Esophagus (tissue), 2 donors: ENCODE results near the gene AKT3. TPM values are rescaled to one million over a fixed set of nuclear protein-coding genes. Genes with fewer than 3 reads are reported as not detected.
"Not testable (repeated sequence)": the region's sequence is repeated elsewhere in the genome, so short reads cannot be mapped to it uniquely, and the experiment has no call there.

Source experiments
- H3K27ac ChIP-seq, 2 donors: one replicate each; pipeline ENCODE4 v1.5.1; 2013; ENCODE audit warnings: low read depth in 2 of 2, mild to moderate bottlenecking in 2 of 2, inconsistent platforms in 1 of 2, low read length in 1 of 2, moderate library complexity in 1 of 2
- H3K27me3 ChIP-seq, 2 donors: one replicate each; pipeline ENCODE4 v1.6.1; 2013; ENCODE audit warnings: low read length in 2 of 2, control low read depth in 1 of 2, mild to moderate bottlenecking in 1 of 2; ENCODE audit not compliant: insufficient read depth in 2 of 2, control insufficient read depth in 1 of 2
- H3K36me3 ChIP-seq, 2 donors: one replicate each; pipeline ENCODE4 v1.6.1; 2013; ENCODE audit warnings: low read length in 1 of 2; ENCODE audit not compliant: control insufficient read depth in 2 of 2, insufficient read depth in 2 of 2
- H3K4me1 ChIP-seq, 2 donors: one replicate each; pipeline ENCODE4 v1.6.1; 2013; ENCODE audit warnings: low read length in 1 of 2; ENCODE audit not compliant: control insufficient read depth in 2 of 2, insufficient read depth in 2 of 2
- H3K4me3 ChIP-seq, 2 donors: one replicate each; pipeline ENCODE4 v1.5.1; 2013; ENCODE audit warnings: low read length in 2 of 2, mild to moderate bottlenecking in 2 of 2, low read depth in 1 of 2, moderate library complexity in 1 of 2
- H3K9me3 ChIP-seq, 2 donors: one replicate each; pipeline ENCODE4 v1.6.1; 2013; ENCODE audit warnings: mild to moderate bottlenecking in 2 of 2, low read depth in 1 of 2, low read length in 1 of 2, moderate library complexity in 1 of 2; ENCODE audit not compliant: control insufficient read depth in 2 of 2, insufficient read depth in 1 of 2
- WGBS, 2 donors: extraction: QIAGEN DNeasy Blood & Tissue Kit; methylation state at CpG; one replicate each; pipeline ENCODE4 v1.1.7; 2013; 5-methylcytosine and 5-hydroxymethylcytosine counted together
- polyA plus RNA-seq, 2 donors: library from polyadenylated mRNA; stranded (reverse); fragments of 200-250 nt; gene quantifications; one replicate each; pipeline ENCODE4 v1.2.3, GENCODE V29; 2013
- donor health status: healthy with polysubstance abuse.
- donor health status: Bipolar disorder and iron deficiency.

The AKT3 gene
- polyA plus RNA-seq = 1 to 10 TPM; 2.1 to 4.4 TPM

- WGBS, 2 donors = 1% methylated on average over 24 of the region's 32 CpGs; no CpG with 5 or more reads in 1 of the 2 donors
- no peaks in the 10 kb centered on the region for H3K27me3 ChIP-seq
- H3K27ac ChIP-seq = peak within 1 kb of the TSS; percentile 86 to 90
- H3K4me3 ChIP-seq = peak within 1 kb of the TSS; percentile 54 to 56
- no peaks in the 10 kb centered on the region for H3K9me3 ChIP-seq
- no peaks in the 10 kb centered on the region for H3K4me1 ChIP-seq
- H3K36me3 ChIP-seq = no peaks in the 10 kb centered on the region
Measured at GRCh38 chr1:243850202-243850451, at the start of gene AKT3. Gene AKT3, minus strand, starts transcription at chr1:243850243. Its CDS starts 7,073 bp downstream, at chr1:243843170.

GRCh38 chr1:243898278-243898677, 48.2 kb upstream of the AKT3 start:
- Histone ChIP-seq H3K4me1 (peaks cover 0 to 3% of the 10 kb centered on the region in 2 donors), H3K4me3 (no peak overlapping the region), H3K36me3 (no peaks in the 10 kb centered on the region), H3K27me3 (no peaks in the 10 kb centered on the region), H3K27ac (no peak overlapping the region), H3K9me3 (no peaks in the 10 kb centered on the region)
- WGBS, 2 donors = 75 to 81% methylated on average over 2 of the region's 2 CpGs

- H3K4me3 ChIP-seq = no peak overlapping the region
- no peaks in the 10 kb centered on the region for H3K36me3 ChIP-seq
- no peaks in the 10 kb centered on the region for H3K27me3 ChIP-seq
- peaks cover 0 to 3% of the 10 kb centered on the region in 2 donors for H3K4me1 ChIP-seq
- H3K9me3 ChIP-seq = no peaks in the 10 kb centered on the region
- WGBS, 2 donors = 61 to 63% methylated on average over 2 of the region's 2 CpGs
- no peak overlapping the region for H3K27ac ChIP-seq
Measured at GRCh38 chr1:243896313-243896712, 46.3 kb upstream of the AKT3 start.

GRCh38 chr1:243892456-243892855, 42.4 kb upstream of the AKT3 start:
- 77 to 86% methylated on average over 3 of the region's 3 CpGs for WGBS, 2 donors

GRCh38 chr1:243890576-243890975, 40.5 kb upstream of the AKT3 start:
- peaks cover 0 to 2% of the 10 kb centered on the region in 2 donors for H3K4me1 ChIP-seq
- H3K27me3 ChIP-seq = no peaks in the 10 kb centered on the region
- H3K4me3 ChIP-seq = no peak overlapping the region
- H3K9me3 ChIP-seq = no peaks in the 10 kb centered on the region
- H3K36me3 ChIP-seq = no peaks in the 10 kb centered on the region
- 54 to 63% methylated on average over 2 of the region's 2 CpGs for WGBS, 2 donors
- H3K27ac ChIP-seq = no peak overlapping the region

More at GRCh38 chr1:243892456-243892855, 42.4 kb upstream of the AKT3 start:
- Histone ChIP-seq H3K4me3 (no peak overlapping the region), H3K9me3 (no peaks in the 10 kb centered on the region), H3K36me3 (no peaks in the 10 kb centered on the region), H3K4me1 (peaks cover 0 to 3% of the 10 kb centered on the region in 2 donors), H3K27me3 (no peaks in the 10 kb centered on the region), H3K27ac (no peak overlapping the region)

GRCh38 chr1:243885806-243886205, 35.8 kb upstream of the AKT3 start:
- Histone ChIP-seq H3K36me3 (no peaks in the 10 kb centered on the region), H3K27ac (no peak overlapping the region), H3K9me3 (no peaks in the 10 kb centered on the region), H3K4me3 (no peak overlapping the region), H3K27me3 (no peaks in the 10 kb centered on the region), H3K4me1 (no peaks in the 10 kb centered on the region)
- 43 to 50% methylated on average over 1 of the region's 1 CpG for whole genome bisulfite sequencing, 2 donors

- Histone ChIP-seq H3K27me3 (no peaks in the 10 kb centered on the region), H3K36me3 (no peaks in the 10 kb centered on the region), H3K27ac (no peak overlapping the region), H3K4me1 (no peaks in the 10 kb centered on the region), H3K4me3 (no peak overlapping the region), H3K9me3 (no peaks in the 10 kb centered on the region)
- 74 to 78% methylated on average over 5 of the region's 5 CpGs for WGBS, 2 donors
Measured at GRCh38 chr1:243884603-243885002, 34.6 kb upstream of the AKT3 start.

- WGBS, 2 donors = 88 to 92% methylated on average over 2 of the region's 2 CpGs
- Histone ChIP-seq H3K27me3 (no peaks in the 10 kb centered on the region), H3K36me3 (no peaks in the 10 kb centered on the region)
Measured at GRCh38 chr1:243883551-243883950, 33.5 kb upstream of the AKT3 start.

GRCh38 chr1:243882276-243882675, 32.2 kb upstream of the AKT3 start:
- Histone ChIP-seq H3K9me3 (no peaks in the 10 kb centered on the region), H3K27ac (no peak overlapping the region), H3K4me3 (no peak overlapping the region), H3K4me1 (no peaks in the 10 kb centered on the region), H3K27me3 (no peaks in the 10 kb centered on the region), H3K36me3 (no peaks in the 10 kb centered on the region)
- 85 to 91% methylated on average over 3 of the region's 3 CpGs for WGBS, 2 donors

More at GRCh38 chr1:243883551-243883950, 33.5 kb upstream of the AKT3 start:
- Histone ChIP-seq H3K4me1 (no peaks in the 10 kb centered on the region), H3K9me3 (no peaks in the 10 kb centered on the region), H3K4me3 (no peak overlapping the region), H3K27ac (no peak overlapping the region)

- H3K36me3 ChIP-seq, H3K27ac ChIP-seq, H3K4me1 ChIP-seq, H3K9me3 ChIP-seq, H3K27me3 ChIP-seq, H3K4me3 ChIP-seq: not testable (repeated sequence)
- WGBS, 2 donors = 94 to 95% methylated on average over 3 of the region's 3 CpGs
Measured at GRCh38 chr1:243877058-243877457, 27.0 kb upstream of the AKT3 start.
